Liver (tissue), 3 donors: Measurements from ENCODE around the gene TMEM164.

ENCODE experiments used
- CTCF ChIP-seq: fragments of 150-350 bp; IDR thresholded peaks from 2 replicates; pipeline ENCODE4 v1.5.1; 2017; ENCODE audit warnings: improper control_type of control experiment, low read depth, low read length; ENCODE audit not compliant: missing input control
- EGR1 ChIP-seq, 2 donors: IDR thresholded peaks; 2 replicates each; pipeline ENCODE4 v1.6.1; 2016 to 2018; ENCODE audit warnings: antibody characterized with exemption in 2 of 2, low read depth in 2 of 2
- GABPA ChIP-seq, 2 donors: IDR thresholded peaks in 1 of 2; conservative IDR thresholded peaks in 1 of 2; 2 replicates each; pipeline ENCODE4 v1.6.1; 2016; ENCODE audit warnings: antibody characterized with exemption in 2 of 2, mild to moderate bottlenecking in 1 of 2, moderate library complexity in 1 of 2
- HNF4A ChIP-seq, 2 donors: conservative IDR thresholded peaks; 2 replicates each; pipeline ENCODE4 v1.6.1; 2016; ENCODE audit warnings: antibody characterized with exemption in 2 of 2, mild to moderate bottlenecking in 2 of 2
- RAD21 ChIP-seq, 2 donors: IDR thresholded peaks; 2 replicates each; pipeline ENCODE4 v1.6.1; 2016; ENCODE audit warnings: antibody characterized with exemption in 2 of 2, mild to moderate bottlenecking in 2 of 2
- REST ChIP-seq: IDR thresholded peaks from 2 replicates; pipeline ENCODE4 v1.6.1; 2016; ENCODE audit warnings: antibody characterized with exemption, mild to moderate bottlenecking
- RXRA ChIP-seq, 2 donors: IDR thresholded peaks; 2 replicates each; pipeline ENCODE4 v1.6.1; 2017 to 2018; ENCODE audit warnings: antibody characterized with exemption in 2 of 2, mild to moderate bottlenecking in 1 of 2
- SP1 ChIP-seq: IDR thresholded peaks from 2 replicates; pipeline ENCODE4 v1.6.1; 2018; ENCODE audit warnings: antibody characterized with exemption, mild to moderate bottlenecking
- TAF1 ChIP-seq: conservative IDR thresholded peaks from 2 replicates; pipeline ENCODE4 v1.6.1; 2016; ENCODE audit warnings: antibody characterized with exemption, mild to moderate bottlenecking
- YY1 ChIP-seq: IDR thresholded peaks from 2 replicates; pipeline ENCODE4 v1.6.1; 2016; ENCODE audit warnings: antibody characterized with exemption, mild to moderate bottlenecking
- ZBTB33 ChIP-seq: IDR thresholded peaks from 2 replicates; pipeline ENCODE4 v1.6.1; 2016; ENCODE audit warnings: antibody characterized with exemption
- TF ChIP-seq, protein P1 (sequence below): IDR thresholded peaks from 2 replicates; pipeline ENCODE4 v1.6.1; 2016; ENCODE audit warnings: antibody characterized with exemption
- TF ChIP-seq, protein P2 (sequence below): IDR thresholded peaks from 2 replicates; pipeline ENCODE4 v1.6.1; 2016; ENCODE audit warnings: antibody characterized with exemption
- donor health status: healthy.
- donor health status: healthy.

- TF ChIP-seq GABPA (IDR thresholded peaks at IDR 0.05 in 1 of 2, conservative IDR thresholded peaks at IDR 0.05 in 1 of 2) (no peak), CTCF (no peak), YY1 (no peak), SP1 (no peak), REST (no peak), RAD21 (IDR thresholded peaks at IDR 0.05) (no peak), TAF1 (no peak), HNF4A (conservative IDR thresholded peaks at IDR 0.05) (no peak), RXRA (IDR thresholded peaks at IDR 0.05) (no peak), ZBTB33 (no peak), EGR1 (IDR thresholded peaks at IDR 0.05; ENCODE audit: low read depth in 2 of 2) (no peak)
- TF ChIP-seq, protein P1, sequence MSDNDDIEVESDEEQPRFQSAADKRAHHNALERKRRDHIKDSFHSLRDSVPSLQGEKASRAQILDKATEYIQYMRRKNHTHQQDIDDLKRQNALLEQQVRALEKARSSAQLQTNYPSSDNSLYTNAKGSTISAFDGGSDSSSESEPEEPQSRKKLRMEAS, result no peak
- TF ChIP-seq, protein P2, sequence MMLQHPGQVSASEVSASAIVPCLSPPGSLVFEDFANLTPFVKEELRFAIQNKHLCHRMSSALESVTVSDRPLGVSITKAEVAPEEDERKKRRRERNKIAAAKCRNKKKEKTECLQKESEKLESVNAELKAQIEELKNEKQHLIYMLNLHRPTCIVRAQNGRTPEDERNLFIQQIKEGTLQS, result no peak
Observed at GRCh38 chrX:109967156-109967555, 35.8 kb upstream of the TMEM164 start.
